Spleen (tissue), 7 donors: ENCODE measurements around the gene CLOCK.

Experiments used
- POLR2A ChIP-seq, 3 donors: fragments of 450-650 bp; IDR thresholded peaks; one replicate each; pipeline ENCODE4 v1.5.1; 2017; ENCODE audit warnings: antibody characterized with exemption in 3 of 3, mild to moderate bottlenecking in 1 of 3
- POLR2AphosphoS5 ChIP-seq, 3 donors: sonication (generic); formaldehyde crosslinking; IDR thresholded peaks; one replicate each; pipeline ENCODE4 v1.5.1; 2017; ENCODE audit warnings: antibody characterized with exemption in 3 of 3
- TF ChIP-seq, protein P1 (sequence below), 11 experiments: fragments of 200-600 bp in 7 of 11; fragments of 450-650 bp in 4 of 11; sonication (generic) in 4 of 11; IDR thresholded peaks in 8 of 11; conservative IDR thresholded peaks in 3 of 11; 1 replicate in 7 of 11; 2 replicates in 4 of 11; pipeline versions ENCODE4 v1.4.0 to v1.8.0; 2016 to 2021; ENCODE audit warnings: antibody characterized with exemption in 11 of 11, inconsistent platforms in 4 of 11, mild to moderate bottlenecking in 1 of 11
- donor health status: DM: no; HTN: no; CAD: no; lungs with moderate emphysema.
- donor health status: DM: no; HTN: no; CAD: no.
- donor health status: DM: no; HTN: no; CAD: no.

DNA sequence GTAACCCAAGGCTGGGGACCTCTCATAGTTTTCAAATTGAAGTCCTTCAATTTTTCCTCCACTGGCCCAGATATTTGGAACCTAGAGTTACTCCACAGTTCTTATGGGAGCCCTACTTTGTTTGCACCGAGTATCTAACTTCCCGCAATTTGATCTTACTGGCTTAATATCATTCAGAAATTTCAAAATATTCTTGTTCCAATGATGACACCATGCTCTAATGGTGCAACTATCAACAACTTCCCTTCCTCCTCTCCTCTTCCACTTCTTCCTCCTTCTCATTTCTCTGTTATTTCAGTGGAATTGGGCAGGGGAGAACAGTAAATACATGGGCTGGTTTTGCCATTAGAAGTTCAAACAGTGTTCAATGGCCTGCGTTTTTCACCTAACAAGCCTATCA is 25.1 kb upstream of the CLOCK start:
- TF ChIP-seq, protein P1, sequence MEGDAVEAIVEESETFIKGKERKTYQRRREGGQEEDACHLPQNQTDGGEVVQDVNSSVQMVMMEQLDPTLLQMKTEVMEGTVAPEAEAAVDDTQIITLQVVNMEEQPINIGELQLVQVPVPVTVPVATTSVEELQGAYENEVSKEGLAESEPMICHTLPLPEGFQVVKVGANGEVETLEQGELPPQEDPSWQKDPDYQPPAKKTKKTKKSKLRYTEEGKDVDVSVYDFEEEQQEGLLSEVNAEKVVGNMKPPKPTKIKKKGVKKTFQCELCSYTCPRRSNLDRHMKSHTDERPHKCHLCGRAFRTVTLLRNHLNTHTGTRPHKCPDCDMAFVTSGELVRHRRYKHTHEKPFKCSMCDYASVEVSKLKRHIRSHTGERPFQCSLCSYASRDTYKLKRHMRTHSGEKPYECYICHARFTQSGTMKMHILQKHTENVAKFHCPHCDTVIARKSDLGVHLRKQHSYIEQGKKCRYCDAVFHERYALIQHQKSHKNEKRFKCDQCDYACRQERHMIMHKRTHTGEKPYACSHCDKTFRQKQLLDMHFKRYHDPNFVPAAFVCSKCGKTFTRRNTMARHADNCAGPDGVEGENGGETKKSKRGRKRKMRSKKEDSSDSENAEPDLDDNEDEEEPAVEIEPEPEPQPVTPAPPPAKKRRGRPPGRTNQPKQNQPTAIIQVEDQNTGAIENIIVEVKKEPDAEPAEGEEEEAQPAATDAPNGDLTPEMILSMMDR (IDR thresholded peaks at IDR 0.05 in 8 of 11, conservative IDR thresholded peaks at IDR 0.05 in 3 of 11): no peak
- TF ChIP-seq POLR2AphosphoS5 (IDR thresholded peaks at IDR 0.05) (no peak), POLR2A (IDR thresholded peaks at IDR 0.05) (no peak)
